HG02623 (cell line): ENCODE results near the gene ABI3BP.

Experiments
- ATAC-seq: cut with Tn5 transposase; IDR thresholded peaks from one replicate; pipeline ENCODE4 v1.9.1; 2021; ENCODE audit warnings: moderate library complexity; ENCODE audit not compliant: unreplicated experiment

The ABI3BP gene

DNA sequence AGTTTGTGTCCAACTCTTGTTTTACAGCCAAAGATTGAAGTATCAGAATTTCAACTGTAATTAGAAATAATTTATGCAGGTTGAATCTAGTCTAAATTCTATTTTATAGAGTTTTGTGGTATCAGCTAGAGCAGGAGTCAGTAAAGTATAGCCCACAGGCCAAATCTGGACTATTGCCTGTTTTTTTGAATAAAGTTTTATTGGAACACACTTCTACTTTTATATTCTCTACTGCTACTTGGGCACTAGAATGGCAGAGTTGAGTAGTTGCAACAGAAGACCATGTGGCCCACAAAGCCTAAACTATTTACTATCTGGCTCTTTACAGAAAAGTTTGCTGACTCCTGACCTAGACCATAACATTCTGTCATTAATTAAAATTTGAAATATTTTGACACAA lies 247.6 kb downstream of the ABI3BP start:
- ATAC-seq, result no peak

DNA sequence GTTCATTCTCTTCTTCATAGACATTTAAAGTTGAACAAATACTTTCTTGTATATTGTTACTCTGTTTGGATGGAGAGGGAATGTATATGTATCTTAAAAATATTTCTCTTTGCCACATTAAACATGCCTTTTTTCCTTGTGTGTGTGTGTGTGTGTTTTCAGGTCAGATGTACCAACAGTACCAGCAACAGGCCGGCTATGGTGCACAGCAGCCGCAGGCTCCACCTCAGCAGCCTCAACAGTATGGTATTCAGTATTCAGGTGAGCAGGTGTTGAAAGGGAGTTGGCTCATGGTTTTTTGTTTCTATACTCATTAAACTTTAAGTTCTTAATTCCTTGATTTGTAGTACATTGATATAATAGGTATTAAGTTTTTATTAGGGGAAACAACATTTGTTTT lies 248.6 kb downstream of the ABI3BP start:
- ATAC-seq, result no peak

DNA sequence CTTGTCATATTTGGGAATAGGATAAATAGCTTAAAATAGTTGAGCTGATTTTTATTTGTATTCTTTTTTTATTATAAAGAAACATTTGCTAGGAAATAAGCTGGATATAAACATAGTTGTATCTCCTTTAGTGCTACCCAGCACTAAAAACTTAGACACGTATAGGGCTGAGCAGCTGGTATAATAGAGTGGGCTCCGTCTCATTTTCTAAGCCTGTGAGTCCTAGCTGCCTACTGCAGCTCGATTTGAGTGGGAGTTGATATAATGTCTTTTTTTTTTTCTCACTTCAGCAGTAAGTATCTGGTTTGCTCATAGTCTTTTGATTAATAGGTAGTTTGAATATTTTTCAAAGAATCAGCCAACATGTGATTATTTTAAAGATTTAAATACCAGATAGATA lies 249.7 kb downstream of the ABI3BP start:
- ATAC-seq, result no peak

DNA sequence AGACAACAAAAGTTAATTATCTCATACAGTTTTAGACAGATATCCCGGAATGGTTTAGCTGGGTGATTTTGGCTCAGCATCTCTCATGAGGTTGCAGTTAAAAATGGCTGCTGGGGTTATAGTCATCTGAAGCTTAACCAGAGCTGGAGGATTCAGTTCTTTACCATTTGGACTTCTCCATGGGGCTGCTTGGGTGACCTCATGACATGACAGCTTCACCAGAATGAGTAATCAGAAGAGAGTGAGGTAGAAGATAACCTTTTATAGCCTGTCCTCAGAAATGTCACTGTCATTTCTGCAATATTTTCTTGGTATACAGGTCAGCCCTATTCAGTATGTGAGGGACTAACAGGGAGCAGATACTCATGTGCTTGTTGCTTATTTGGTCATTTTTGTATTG lies 253.0 kb downstream of the ABI3BP start:
- ATAC-seq, result no peak

DNA sequence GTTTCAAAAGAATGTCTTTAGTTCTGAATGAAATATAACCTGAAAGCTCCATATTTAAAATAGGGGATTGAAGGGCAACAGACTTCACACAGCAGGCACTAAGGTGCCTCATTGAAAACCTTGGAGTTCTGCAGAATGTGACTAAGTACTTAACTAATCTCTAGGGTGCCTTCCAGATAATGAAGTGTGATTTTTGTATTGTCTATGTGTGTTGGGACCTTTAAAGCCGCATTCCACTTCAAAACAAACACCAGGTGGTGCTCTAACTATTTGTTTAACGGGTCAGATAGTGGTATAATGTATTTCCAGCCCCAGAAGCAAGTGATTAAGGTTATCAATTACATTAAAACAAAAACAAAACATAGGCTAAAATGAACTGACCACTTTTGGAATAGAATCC lies 255.9 kb downstream of the ABI3BP start:
- ATAC-seq, result no peak

DNA sequence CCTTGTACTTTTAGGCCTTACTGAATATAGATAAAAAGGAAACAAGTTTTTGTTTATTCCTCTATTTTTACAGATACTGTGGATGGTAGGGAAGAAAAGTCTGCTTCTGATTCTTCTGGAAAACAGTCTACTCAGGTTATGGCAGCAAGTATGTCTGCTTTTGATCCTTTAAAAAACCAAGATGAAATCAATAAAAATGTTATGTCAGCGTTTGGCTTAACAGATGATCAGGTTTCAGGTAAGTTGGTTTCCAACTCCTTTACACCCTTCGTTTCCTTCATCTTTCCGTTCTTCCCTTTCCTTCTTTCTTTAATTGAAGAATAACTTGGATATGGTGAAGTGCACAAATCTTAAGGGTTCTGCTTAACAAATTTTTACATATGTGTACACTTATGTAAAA lies 260.8 kb downstream of the ABI3BP start:
- ATAC-seq, result no peak

DNA sequence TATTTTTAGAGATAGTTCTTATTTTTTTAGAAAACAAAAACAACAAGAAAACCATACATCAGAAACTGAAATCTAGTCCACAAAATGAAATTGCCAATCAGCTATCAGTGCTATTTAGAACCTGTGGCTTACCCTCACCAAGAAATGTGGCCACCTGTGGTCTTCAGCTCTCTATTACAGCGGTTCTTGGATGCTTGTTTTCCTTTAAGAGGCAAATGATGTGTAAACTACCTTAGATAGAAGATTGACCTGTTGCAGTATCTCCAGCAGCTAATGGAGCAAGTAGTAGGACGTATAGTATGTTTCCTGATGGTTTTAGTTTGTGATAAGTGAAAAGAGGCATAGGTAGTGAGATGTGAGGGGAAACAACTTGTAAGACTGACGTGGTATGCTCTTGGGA lies 262.7 kb downstream of the ABI3BP start:
- peak; percentile 58 for ATAC-seq

DNA sequence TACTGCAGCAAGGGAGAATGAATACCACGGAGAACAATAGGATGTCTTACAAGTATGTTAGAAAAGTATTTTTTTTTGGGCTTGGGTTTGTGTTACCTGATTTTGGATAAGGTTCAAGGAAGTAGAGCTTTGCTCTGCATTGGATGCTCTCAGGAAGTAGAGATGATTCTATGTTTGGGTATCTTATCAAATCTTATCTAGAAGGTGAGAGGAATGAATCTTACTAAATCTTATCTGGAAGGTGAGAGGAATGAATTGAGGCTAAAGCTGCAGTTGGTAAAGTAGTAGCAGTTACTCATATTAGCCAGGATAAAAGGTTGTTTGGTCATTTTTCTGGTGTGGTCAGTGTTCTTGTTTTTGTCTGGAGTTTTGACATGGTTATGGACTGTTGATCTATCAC lies 266.5 kb downstream of the ABI3BP start:
- no peak for ATAC-seq

DNA sequence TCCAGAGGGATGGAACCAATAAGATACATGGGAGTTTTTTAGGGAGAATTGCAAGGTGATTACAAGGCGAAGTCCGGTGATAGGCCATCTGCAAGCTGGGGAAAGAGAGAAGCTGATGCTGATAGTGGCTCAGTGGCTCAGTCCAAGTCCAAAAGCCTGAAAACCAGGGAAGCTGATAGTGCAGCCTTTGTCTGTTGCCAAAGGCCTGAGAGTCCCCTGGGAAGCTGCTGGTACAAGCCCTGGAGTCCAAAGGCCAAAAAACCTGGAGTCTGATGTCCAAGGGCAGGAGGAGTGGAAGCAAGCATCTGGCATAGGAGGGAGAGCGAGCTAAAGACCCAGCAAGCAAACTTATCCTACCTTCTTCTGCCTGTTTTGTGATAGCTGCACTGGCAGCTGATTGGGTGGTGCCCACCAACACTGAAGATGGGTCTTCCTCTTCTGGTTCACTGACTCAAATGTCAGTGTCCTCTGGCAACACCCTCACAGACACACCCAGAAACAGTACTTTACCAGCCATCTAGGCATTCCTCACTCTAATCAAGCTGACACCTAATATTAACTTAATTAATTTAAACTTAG lies 267.2 kb downstream of the ABI3BP start:
- no peak for ATAC-seq

DNA sequence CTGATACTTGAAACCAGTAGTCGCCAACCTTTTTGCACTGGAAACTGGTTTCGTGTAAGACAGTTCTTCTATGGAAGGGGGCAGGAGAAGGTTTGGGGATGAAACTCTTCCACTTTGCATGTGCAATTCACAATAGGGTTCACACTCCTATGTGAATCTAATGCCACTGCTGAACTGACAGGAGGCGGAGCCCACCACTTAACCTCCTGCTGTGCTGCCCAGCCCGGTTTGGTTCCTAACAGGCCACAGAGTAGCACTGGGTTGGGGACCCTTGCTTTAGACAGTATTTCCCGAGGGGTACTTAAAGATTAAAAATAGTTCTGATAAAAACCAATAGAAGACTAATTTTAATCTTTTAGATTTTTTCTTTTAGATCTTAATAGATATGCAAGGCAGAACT lies 272.8 kb downstream of the ABI3BP start:
- no peak for ATAC-seq

DNA sequence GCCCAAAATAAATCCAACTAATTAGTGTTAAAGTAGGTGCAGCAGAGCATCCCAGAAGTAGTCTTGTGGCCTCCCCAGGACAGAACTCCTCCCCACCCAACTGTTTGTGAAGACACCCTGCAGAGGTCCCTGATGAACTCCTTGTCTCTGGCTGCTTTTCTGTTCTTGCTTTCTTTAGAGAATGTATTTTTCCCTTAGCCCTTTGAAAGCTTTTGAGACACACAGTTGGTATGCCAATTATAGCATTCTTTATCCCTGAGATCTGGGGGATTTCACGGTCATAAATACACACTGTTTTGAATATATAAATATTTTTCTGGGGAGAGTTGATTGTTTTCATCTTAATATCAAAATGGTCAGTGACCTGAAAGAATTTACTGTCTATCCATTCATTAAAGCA lies 274.1 kb downstream of the ABI3BP start:
- ATAC-seq, result no peak

DNA sequence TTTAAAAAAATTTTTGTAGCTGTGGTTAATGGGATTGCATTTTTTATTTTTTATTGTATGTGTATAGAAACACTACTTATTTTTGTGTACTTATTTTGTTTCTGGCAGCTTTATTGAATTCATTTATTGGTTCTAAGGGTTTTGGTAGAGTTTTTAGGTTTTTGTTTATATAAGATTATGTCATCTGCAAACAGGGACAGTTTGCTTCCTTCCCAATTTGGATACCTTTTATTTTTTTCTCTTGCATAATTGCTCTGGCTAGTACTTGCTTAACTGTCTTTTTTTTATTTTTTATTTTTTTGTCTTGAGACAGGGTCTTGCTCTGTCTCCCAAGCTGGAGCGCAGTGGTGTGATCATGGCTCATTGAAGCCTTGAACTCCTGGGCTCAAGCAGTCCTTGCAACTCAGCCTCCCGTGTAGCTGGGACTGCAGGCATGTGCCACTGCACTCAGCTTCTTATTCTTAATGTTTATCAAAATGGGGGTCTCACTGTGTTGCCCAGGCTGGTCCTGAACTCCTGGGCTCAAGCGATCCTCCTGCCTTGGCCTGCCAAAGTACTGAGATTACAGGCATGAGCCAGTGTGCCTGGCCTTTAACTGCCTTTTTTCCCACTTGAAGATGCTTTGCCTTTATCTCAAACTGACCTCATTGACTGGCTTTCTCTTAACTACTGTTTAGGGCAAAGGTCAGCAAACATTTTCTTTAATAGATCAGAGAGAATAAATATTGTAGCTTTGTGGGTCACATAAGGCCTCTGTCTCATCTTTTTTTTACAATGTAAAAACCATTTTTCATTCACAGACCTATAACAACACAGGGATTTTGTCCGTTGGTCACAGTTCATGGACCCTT lies 275.4 kb downstream of the ABI3BP start:
- ATAC-seq, result no peak

DNA sequence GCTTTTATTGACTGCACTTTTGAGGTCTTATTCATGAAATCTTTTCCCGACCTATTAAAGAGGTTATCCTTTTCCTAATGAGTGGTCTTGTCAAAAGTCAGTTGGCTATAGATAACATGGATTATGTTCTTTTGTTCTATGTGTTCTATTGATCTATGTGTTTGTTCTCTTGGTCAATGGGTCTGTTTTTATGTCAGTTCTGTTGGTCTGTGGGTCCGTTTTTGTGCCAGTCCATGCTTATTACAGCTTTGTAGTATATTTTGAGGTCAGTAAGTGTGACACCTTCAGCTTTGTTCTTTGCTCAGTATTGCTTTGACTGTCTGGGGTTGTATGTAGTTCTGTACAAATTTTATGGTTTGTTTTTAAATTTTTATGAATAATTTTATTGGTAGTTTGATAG lies 276.2 kb downstream of the ABI3BP start:
- ATAC-seq, result no peak

DNA sequence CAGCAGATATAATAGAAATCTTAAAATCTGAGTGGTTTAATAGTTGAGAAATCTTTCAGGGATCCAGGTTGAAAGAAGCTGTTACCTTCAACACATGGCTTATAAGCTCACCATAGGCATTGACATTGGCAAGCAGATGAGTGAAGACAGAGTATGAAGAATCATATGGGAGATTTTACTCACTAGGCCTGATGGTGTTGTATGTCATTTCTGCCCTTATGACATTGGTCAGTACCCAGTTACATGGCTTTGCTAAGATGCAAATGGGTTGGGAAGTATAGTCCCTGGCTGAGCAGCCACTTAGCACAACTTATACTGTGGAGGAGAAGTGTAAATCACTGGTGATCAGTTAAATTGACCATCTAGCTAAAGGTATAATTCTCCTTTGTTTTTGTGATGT lies 278.0 kb downstream of the ABI3BP start:
- no peak for ATAC-seq

DNA sequence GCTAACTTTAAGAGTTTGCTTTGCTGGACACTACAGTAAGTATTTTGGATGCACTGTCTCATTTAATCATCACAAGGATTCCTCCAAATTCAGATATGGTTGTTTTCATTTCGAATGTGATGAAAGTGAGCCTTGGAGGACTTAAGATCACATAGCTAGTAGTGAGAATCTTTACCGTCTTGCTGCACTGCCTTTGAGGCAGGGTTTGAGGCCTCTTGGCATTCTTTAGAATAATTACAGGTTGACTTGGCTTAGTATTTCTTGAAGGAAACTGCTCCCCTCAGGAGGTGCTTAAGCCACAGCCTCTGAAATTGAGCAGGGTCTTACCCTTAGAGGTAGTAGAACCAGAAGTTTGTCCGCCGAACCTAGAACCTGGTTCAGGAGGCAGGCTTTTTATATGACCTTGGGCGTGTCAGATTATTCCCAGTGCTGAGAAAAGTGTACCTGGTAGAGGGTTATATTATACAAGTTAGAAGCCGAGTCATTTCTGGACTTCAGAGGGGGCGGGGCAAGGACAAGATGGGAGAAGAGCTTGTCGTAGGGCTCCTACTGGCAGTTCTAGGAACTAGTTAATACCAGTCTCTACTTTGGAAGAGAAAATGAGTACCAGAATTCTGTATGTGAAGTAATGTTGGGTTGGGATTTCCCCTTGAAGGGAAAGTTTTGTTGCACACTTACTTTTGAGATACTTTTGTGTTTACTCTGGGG lies 282.8 kb downstream of the ABI3BP start:
- peak; percentile 38 for ATAC-seq

DNA sequence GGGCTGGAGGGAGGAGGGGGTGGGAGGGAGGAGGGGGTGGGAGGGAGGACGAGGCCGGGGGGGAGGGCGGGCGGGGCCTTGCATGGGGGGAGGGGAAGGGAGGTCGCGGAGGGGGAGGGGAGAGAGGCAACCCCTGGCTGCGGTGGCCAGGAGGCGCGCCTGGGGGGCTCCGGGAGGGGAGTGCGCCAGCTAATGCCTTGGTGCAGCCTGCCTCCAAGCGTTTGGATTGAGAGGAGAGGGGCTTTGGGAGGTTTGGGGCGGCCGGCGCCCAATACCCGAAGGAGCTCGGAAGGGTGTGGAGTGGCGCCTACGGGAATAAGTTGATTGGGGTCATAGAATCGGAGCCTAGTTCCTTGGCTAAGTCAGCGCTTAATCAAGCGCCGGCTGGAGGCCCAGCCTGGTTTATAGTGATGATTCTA lies 283.4 kb downstream of the ABI3BP start:
- no peak for ATAC-seq

DNA sequence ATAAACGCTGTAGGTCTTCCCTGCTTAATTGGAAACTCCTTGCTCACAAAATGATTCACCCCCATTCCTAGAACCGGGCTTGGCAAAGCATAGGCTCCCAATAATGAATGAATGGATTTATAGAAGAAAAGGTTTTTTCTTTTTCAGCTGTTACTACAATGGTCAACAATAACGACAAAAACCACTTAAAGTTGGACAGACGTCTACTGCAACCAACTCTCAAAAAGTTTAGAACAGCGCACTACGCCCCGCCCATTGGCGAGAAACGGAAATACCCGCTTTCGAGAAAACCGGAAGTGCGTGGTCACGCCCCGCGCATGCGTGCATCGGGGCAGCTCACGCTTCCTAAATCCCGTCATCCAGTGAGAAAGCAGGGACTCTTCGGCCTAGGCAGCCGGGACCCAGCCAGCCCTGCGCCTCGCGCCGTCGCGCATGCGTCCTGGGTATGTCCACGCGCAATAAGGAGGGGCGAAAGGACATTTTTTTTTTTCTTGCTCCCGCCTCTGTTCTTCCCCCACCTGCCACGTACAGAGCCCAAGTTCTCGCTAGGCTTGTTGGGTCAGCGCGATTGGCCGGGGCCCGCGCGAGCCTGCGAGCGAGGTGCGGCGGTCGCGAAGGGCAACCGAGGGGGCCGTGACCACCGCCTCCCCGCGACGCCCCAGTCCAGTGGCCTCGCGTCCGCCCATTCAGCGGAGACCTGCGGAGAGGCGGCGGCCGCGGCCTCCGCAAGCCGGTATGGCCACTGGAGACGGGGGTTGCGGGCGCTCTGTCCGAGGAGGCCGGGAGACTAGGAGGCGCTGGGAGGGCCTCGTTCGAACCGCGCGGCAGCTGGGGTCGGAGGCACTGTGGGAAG lies 284.0 kb downstream of the ABI3BP start, which contains the start of gene TFG:
TSS of gene TFG (plus strand) at position 506 of the 853 bp plus-strand sequence. CDS start 4,192 bp downstream, outside the sequence.
- peak; percentile 93 for ATAC-seq

DNA sequence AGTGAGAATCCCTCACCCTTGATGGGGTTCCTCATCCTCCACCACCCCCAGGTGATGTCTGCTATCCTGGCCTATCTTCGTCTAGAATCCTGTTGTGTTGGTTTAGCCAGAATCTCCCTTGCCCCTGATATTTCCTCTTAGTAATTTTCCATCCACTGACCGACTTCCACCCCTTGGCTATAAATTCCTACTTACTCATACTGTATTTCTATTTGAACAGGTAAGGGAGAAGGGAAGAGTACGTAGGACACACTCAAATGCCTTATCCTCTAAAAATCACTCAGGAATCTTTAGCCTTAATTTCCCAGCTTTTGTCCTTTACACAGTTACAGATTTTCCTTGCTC lies 284.6 kb downstream of the ABI3BP start:
- ATAC-seq, result no peak

DNA sequence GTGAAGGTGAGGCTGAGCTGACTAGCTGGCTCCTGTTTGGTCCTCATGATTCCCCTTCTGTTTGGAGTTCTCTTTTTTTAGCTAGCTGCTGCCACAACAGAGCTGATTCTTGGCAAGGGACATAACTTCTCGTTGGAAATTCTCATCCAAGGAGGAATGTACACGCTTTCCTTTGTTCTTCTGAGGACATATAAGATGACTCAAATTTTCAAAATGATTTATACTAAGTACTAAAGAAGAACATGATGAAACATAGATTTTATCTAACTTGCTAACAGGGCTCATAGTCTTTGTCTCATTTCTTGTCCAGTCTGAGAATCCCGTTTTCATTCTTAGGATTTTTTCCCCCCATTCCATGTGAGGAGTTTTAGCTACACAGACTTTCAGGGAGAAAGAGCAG lies 286.9 kb downstream of the ABI3BP start:
- ATAC-seq, result no peak

DNA sequence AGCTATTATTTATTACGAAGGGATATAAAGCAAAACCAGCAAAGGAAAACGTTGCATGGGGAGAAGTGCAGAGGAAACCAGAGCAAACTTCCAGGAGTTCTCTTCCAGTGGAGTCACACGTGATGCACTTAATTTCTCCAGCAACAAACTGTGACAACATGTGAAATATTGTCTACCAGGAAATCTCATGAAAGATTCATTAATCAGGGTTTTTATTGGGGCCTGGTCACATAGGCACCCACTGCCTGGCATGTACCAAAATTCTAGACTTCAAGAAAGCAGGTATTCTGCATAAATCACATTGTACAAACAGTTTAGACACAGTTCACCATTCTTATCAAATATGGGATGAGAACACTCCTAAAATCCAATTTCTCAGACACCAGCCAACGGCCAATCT lies 289.4 kb downstream of the ABI3BP start:
- ATAC-seq, result no peak

DNA sequence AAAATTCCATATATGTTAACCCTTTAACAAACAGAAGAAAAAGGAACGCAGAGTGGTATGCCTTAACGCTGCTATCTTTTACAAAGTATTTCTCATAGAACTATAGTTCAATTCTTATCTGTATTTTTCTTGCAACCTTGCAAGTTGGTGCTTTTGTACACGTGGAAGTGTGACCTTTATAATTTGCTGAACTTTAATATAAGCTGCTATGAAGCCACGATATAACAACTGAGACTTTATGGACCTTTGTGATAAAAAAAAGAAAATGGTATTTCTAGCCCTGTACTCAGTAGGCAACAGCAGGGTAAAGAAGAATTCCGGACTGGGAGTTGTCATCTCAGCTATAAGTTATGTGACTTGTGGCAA lies 290.3 kb downstream of the ABI3BP start:
- no peak for ATAC-seq
